ENCODE data around the gene SP140.
"Not testable (repeated sequence)": the region's sequence is repeated elsewhere in the genome, so short reads cannot be mapped to it uniquely, and the experiment has no call there.

SP140 gene

GRCh38 chr2:230328155-230328458 lies 102.6 kb downstream of the SP140 start:
- H3K4me3 ChIP-seq (ENCODE audit: low read depth, low read length) = peak overlapping the region; percentile 67
- DNase-seq (ENCODE audit: low read depth, low spot score) = no peak
- ChIA-PET POLR2A (no interaction called here), CTCF (interaction anchor here (1.1 to 1.5 kb wide), 2 partner anchors 19 to 285 kb away, joined by 3 read pairs; no protein-coding TSS in a partner anchor)
- no peak for TF ChIP-seq CTCF (IDR thresholded peaks at IDR 0.05; ENCODE audit: insufficient read depth, low read length, missing control alignments)

GRCh38 chr2:230329946-230330605 lies 104.5 kb downstream of the SP140 start:
- no peak for TF ChIP-seq CTCF (IDR thresholded peaks at IDR 0.05; ENCODE audit: insufficient read depth, low read length, missing control alignments)
- H3K4me3 ChIP-seq (ENCODE audit: low read depth, low read length) = no peak overlapping the region
- no peak for DNase-seq (ENCODE audit: low read depth, low spot score)
- ChIA-PET CTCF (no interaction called here), POLR2A (no interaction called here)

- DNase-seq (ENCODE audit: low read depth, low spot score) = no peak
- no peak overlapping the region for H3K4me3 ChIP-seq (ENCODE audit: low read depth, low read length)
- POLR2A ChIA-PET = no interaction called here
Measured at GRCh38 chr2:230330725-230331124, 105.2 kb downstream of the SP140 start.

GRCh38 chr2:230335461-230335863 lies 109.9 kb downstream of the SP140 start:
- TF ChIP-seq CTCF (IDR thresholded peaks at IDR 0.05; ENCODE audit: insufficient read depth, low read length, missing control alignments) = no peak
- ChIA-PET CTCF (no interaction called here), POLR2A (no interaction called here)
- H3K4me3 ChIP-seq (ENCODE audit: low read depth, low read length) = no peak overlapping the region
- no peak for DNase-seq (ENCODE audit: low read depth, low spot score)

More at GRCh38 chr2:230330725-230331124, 105.2 kb downstream of the SP140 start:
- no peak for TF ChIP-seq CTCF (IDR thresholded peaks at IDR 0.05; ENCODE audit: insufficient read depth, low read length, missing control alignments)
- CTCF ChIA-PET = no interaction called here

GRCh38 chr2:230335864-230336506 lies 110.4 kb downstream of the SP140 start:
- ChIA-PET POLR2A (no interaction called here), CTCF (interaction anchor here (1.0 kb wide), 1 partner anchor 9 kb away, joined by 3 read pairs; the partner anchor contains the start of gene SP140L)
- no peak for DNase-seq (ENCODE audit: low read depth, low spot score)
- no peak overlapping the region for H3K4me3 ChIP-seq (ENCODE audit: low read depth, low read length)
- no peak for TF ChIP-seq CTCF (IDR thresholded peaks at IDR 0.05; ENCODE audit: insufficient read depth, low read length, missing control alignments)

GRCh38 chr2:230341936-230342528 lies 116.5 kb downstream of the SP140 start:
- CTCF ChIA-PET; DNase-seq (ENCODE audit: low read depth, low spot score); H3K4me3 ChIP-seq (ENCODE audit: low read depth, low read length); POLR2A ChIA-PET: not testable (repeated sequence)

- DNase-seq (ENCODE audit: low read depth, low spot score); POLR2A ChIA-PET; CTCF ChIA-PET; H3K4me3 ChIP-seq (ENCODE audit: low read depth, low read length): not testable (repeated sequence)
Measured at GRCh38 chr2:230343041-230343624, 117.6 kb downstream of the SP140 start.
